Kidney capillary endothelial cell (primary cell): Measurements from ENCODE around the gene PHAF1.

ENCODE experiments used
- DNase-seq: peaks from one replicate; pipeline ENCODE4 v3.0.0-alpha.2; 2018; ENCODE audit warnings: low spot score

PHAF1 gene

GRCh38 chr16:67163164-67163998 lies 53.6 kb downstream of the PHAF1 start:
- no peak for DNase-seq

DNA sequence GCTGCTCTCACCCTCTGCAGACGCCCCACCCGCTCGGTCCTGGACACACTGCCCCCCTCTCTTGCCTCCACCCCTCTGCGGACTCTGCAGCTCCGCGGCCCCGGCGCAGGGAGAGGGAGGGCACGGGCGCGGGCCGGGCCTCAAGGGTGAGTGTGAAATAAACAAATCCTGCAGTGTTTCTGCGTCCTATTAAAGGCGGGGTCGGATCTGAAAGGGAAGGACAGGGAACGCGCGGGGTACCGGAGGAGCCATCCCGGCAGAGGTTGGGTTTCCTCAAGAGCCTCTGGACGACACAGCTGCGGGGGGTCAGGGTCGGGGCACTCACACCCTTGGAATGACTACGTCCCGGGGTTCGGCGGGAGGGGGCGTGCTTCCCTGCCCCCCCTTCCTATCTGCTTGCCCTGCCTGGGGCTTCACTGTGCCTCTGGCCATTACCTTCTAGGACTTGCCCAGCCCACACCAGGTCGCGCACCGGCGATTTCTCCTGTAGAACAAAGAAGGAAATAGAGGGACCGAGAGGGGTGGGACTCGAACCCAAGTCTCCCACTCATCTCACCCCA lies 54.3 kb downstream of the PHAF1 start:
- no peak for DNase-seq

DNA sequence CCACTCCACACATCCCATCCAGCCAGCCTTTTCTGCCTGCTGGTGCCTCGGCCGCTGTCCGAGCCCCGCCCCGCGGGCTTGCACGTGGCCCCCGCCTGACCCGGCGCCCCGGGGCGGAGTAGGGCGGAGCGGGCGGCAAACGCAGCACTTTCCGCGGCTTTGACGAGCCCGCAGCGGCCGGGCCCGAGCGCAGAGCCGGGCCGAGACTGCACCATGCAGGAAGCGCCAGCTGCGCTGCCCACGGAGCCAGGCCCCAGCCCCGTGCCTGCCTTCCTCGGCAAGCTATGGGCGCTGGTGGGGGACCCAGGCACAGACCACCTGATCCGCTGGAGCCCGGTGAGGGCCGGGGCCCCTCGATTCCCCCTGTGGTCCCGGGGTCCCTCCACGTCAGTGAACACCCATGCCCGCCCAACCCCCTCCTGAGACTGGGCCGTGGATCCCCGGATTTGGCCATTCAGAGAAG lies 54.9 kb downstream of the PHAF1 start, which contains the start of gene HSF4:
HSF4 (plus strand) TSS at position 147 of the 463 bp plus-strand sequence; CDS start at position 214, 67 bp downstream.
- no peak for DNase-seq

DNA sequence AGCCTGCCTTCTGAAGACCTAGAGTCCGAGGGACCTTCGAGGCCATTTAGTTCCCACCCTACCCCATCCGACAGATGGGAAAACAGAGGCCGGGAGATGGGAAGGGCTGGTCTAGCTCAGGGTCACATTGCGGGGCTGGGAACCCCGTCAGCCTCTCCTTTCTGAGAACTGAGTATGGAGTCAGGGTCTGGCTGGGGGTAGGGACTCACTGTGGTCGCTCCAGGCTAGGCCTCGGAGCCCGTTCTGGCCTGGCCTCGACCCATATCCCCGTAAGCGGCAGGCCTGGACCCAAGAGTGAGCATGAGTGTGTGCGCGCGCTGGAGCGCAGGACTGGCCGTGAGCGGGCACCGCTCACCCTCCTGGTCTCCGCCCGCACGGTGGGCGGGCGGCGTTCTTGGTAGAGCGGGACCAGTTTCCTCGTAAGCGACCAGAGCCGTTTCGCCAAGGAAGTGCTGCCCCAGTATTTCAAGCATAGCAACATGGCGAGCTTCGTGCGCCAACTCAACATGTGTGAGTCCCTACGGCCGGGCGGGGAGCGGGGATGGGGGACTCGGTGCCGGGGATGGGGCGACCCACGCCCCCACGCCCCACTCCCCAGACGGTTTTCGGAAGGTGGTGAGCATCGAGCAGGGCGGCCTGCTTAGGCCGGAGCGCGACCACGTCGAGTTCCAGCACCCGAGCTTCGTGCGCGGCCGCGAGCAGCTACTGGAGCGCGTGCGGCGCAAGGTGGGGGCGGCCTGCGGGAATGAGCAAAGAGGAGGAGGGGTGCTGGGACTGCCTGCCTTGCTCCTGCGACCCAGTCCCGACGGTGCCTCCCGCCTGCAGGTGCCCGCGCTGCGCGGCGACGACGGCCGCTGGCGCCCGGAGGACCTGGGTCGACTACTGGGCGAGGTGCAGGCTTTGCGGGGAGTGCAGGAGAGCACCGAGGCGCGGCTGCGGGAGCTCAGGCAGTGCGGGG lies 55.7 kb downstream of the PHAF1 start:
- no peak for DNase-seq

DNA sequence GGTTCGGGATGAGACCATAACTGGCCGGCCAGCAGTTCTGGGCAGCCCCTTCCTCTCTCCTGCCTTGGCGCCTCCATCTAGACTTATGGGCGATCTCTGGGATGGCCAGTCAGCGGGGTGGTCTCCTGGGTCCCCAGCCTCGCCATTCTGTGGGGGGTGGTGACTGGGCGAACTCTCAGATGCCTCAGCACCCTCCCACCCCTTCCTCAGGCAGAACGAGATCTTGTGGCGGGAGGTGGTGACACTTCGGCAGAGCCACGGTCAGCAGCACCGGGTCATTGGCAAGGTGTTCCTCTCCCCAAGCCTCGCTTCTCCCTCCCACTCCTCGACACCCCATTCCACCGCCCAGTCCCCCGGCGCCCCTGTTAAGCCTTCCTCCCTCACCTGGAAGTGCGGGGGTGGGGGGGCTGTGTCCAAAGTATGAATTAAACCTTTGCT lies 56.4 kb downstream of the PHAF1 start:
- no peak for DNase-seq

GRCh38 chr16:67166598-67167168 lies 56.9 kb downstream of the PHAF1 start:
- DNase-seq, result no peak

DNA sequence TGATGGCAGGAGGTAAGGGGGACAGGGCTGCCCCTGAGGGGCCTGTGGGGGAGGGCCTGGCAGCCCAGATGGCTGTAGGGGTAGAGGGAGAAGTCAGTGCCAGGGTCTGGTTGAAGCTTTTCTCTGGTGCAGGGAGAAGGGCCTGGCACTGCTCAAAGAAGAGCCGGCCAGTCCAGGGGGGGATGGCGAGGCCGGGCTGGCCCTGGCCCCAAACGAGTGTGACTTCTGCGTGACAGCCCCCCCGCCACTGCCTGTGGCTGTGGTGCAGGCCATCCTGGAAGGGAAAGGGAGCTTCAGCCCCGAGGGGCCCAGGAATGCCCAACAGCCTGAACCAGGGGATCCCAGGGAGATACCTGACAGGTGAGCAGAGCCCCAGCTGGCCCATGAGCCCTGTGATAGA lies 57.8 kb downstream of the PHAF1 start:
- no peak for DNase-seq

DNA sequence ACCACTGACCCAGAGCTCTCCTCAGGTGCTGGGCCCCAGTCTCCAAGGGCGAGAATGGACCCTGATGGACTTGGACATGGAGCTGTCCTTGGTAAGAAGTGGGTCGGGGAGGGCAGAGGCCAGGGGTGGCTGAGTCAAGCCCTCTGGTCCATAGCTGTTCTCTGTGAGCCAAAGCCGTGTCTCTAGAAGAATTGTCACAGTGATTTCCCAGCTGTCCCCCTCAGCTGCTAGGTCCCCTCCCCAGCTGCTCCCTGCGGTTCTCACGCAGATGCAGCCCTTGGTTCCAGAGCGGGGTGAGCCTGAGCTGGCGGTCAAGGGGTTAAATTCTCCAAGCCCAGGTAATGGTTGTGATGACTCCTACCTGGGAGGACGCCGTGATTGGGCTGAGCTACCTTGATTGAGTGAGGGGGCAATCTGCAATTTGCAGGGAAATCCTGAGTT lies 59.3 kb downstream of the PHAF1 start:
- no peak for DNase-seq

- DNase-seq, result no peak
Measured at GRCh38 chr16:67169642-67170167, 60.0 kb downstream of the PHAF1 start.

DNA sequence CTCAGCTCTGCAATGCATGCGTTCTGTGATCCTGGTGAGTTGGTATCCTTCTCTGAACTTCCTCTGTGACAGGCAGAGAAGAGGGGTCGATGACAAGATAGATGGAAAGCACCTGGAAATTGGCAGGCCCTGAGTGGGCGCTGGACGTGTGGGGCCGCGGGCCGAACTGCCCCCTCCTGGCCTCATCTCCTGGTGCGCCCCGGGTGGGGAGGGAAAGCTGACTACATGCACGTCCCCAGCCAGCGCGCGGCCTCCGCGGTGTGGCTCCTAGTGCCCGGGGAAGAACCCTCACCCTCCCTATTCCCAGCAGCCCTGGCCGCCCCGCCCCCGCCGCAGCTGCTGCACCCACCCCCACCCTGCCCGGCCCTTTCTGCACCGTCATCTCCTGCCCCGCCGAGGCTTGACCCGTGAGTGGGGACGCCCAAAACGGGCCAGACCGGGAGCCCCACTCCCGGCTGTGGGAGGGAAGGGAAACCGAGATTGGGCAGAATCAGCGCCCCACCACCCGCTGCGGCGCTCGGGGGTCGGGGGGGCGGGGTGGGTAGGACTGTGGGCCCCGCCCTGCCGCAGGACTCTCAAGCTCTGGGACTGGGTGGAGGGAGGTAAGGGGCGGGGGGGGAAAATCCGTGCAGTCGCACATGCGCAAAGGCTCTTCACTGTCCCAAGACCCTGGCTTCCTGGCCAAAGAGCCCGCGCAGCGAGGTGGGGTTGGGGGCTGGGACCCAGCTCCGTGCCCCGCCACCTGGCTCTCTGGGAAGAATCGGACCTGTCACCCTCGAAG lies 60.6 kb downstream of the PHAF1 start, which contains the start of gene NOL3:
NOL3 (plus strand) TSS at position 371 of the 781 bp plus-strand sequence.
- no peak for DNase-seq

GRCh38 chr16:67170949-67171649 lies 61.4 kb downstream of the PHAF1 start:
- DNase-seq, result no peak

DNA sequence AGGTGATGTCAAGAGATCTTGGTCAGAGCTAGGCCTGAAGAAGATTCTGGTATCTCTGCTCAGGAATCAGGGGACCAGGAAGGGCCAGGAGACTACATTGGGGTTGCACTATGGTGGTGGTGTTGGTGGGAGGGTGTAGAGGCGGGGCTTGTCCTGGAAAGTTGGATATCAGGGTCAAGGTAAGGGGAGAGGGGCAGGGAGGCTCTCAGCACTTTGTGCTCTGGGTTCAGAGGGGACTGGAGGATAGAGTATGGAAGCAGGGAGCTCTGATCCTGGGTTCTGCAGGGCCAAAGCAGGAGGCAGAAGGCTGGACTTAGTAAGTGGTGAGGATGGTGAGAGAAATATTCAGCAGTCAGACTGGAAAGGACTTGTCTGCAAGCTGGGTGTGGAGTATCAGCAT lies 63.6 kb downstream of the PHAF1 start:
- DNase-seq, result no peak

GRCh38 chr16:67173808-67174705 lies 64.3 kb downstream of the PHAF1 start:
- peak; percentile 81 for DNase-seq

DNA sequence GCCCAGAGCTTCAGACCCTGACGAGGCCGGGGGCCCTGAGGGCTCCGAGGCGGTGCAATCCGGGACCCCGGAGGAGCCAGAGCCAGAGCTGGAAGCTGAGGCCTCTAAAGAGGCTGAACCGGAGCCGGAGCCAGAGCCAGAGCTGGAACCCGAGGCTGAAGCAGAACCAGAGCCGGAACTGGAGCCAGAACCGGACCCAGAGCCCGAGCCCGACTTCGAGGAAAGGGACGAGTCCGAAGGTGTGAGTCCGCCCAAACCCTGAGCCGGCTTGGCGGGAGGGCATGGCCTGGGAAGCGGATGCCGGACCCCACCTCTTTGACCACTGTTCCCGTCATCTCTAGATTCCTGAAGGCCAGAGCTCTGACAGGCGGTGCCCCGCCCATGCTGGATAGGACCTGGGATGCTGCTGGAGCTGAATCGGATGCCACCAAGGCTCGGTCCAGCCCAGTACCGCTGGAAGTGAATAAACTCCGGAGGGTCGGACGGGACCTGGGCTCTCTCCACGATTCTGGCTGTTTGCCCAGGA lies 65.0 kb downstream of the PHAF1 start:
- no peak for DNase-seq

DNA sequence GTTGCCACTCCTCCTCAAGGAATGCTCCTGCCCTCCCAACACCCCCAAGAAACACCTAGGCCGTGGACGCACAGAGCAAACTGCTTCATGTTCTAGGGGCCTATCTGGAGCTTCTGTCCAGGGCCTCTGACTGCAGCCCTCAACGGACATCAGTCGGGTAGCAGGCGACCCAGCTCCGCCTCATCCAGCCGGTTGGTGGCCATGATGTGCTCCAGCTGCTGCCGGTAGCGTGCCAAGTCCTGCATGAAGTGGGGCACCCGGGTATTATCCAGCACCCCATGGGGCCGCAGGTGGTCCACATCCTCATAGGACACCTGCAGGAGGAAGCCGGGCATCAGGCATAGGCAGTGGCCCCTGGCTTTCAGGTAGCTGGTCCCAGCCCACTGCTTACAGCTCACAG lies 66.9 kb downstream of the PHAF1 start:
- no peak for DNase-seq

DNA sequence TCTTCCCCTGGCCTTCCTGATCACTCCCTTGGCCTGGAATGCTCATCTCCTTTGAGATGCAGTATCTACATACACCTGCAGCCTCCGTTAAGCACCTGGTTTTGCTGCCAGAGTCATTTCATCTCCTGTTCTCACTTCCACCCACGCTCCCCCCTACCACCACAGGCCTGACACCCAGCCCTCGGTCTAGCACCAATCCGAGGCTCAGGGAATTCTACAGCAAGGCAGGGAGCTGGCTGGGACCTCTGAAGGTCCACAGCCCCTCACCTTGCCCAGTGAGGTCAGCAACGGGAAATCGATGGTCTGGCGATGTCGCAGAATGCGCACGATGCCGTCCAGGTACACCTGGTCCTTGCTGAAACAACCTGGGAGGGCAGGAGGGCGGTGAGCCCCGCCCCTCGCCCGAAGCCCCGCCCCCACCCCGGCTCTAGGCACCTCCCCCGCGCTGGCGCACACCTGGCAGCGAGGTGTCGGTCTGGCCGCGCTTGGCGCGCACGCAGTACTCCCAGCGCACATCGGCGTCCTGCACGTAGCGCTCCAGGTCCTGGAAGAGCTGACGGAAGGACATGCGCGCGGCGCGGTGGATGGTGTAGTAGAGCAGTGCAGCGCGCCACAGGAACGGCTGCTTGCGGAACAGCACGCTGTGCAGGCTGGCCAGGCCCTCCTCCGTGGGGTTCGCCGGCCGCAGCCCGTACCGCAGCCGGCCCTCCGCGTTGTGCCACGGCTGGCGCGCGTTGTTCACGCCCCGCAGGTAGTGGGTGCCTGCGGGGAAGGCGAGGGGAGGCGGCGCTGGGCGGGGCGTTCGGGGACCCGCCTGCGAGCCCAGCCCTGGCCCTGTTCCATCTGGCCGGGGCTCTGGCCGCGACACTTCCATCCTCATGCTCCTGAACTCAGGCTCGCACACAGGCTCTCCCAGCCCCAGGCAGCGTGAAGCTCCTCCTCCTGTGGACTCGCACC lies 68.3 kb downstream of the PHAF1 start:
- DNase-seq, result no peak

DNA sequence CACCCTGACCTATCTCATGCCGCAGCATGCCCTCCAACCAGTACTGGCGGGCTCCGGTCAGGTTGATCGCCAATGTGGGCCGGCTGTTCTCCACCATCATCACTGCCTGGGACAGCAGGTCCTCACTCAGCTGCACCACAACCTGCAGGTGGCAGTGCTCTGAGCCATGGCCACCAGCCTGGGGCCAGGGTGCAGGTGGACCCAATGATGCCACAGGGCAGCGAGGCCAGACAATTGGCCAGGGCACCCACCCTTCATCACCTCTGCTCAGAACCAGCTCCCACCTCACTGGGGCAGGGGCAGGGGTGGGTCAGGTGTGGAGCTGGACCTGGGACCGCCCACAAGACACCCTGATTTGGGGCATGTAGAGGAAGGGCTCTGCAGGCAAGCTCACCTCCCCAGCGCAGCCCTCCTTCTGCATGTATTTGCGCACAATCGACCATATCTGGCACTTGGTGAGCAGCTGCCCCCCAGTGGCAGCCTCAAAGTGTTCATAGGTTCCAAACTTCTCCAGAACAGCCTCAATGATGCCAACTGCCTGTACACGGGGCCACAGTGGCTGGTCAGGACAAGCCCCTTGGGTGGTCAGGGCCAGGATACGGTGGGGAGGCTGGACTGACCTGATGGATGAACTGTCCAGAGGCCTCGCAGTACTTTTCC lies 69.8 kb downstream of the PHAF1 start:
- no peak for DNase-seq
